DOHH2 (cell line): ENCODE results near the gene SLC44A3.

Experiments used
- CTCF ChIP-seq: fragments of 200-600 bp; sonication (generic); IDR thresholded peaks from one replicate; pipeline ENCODE4 v1.5.1; 2014; ENCODE audit warnings: antibody characterized with exemption, mild to moderate bottlenecking, low read depth, low read length; ENCODE audit not compliant: poor library complexity, severe bottlenecking
- EZH2phosphoT487 ChIP-seq: fragments of 200-600 bp; sonication (generic); IDR thresholded peaks from 2 replicates; pipeline ENCODE4 v1.6.1; 2017; ENCODE audit warnings: borderline replicate concordance, mild to moderate bottlenecking, antibody characterized with exemption, low read length, moderate library complexity, mixed read lengths

DNA sequence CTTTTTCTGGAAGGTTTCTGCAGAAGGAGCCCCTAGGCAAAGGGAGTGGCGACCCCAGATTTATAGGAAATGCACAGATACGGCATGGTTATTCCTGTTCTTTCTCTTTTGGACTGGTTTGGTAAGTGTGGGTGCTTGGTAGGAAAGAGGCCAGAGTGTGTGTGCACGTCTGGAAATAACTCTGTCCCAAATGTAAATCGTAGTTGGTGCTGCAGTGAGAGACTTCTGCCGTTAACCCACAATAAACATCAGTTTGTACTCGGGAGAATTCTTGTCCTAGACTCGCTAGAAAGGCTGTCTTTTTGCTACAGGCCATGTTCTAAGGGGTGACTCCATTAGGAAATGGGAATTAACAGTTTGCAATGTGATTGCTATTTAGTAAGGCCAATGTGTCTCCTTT is 779 bp downstream of the SLC44A3 start:
- TF ChIP-seq EZH2phosphoT487 (no peak), CTCF (no peak)
